HG02981 (cell line): ENCODE results near the gene MEX3A.
"Not testable (repeated sequence)": the region's sequence is repeated elsewhere in the genome, so short reads cannot be mapped to it uniquely, and the experiment has no call there.

Experiments used
- ATAC-seq: cut with Tn5 transposase; IDR thresholded peaks from one replicate; pipeline ENCODE4 v1.9.1; 2021; ENCODE audit warnings: mild to moderate bottlenecking, moderate library complexity; ENCODE audit not compliant: unreplicated experiment

MEX3A gene

GRCh38 chr1:156080241-156080862 lies 1.9 kb downstream of the MEX3A start:
- no peak for ATAC-seq

- no peak for ATAC-seq
Measured at GRCh38 chr1:156079762-156080161, 2.5 kb downstream of the MEX3A start.

GRCh38 chr1:156078728-156079127 lies 3.5 kb downstream of the MEX3A start:
- ATAC-seq: no peak

- ATAC-seq: no peak
Measured at GRCh38 chr1:156077430-156077760, 4.9 kb downstream of the MEX3A start.

- ATAC-seq: no peak
Measured at GRCh38 chr1:156076609-156077429, 5.4 kb downstream of the MEX3A start.

- no peak for ATAC-seq
Measured at GRCh38 chr1:156075775-156076204, 6.5 kb downstream of the MEX3A start.

GRCh38 chr1:156075162-156075561 lies 7.1 kb downstream of the MEX3A start:
- no peak for ATAC-seq

- no peak for ATAC-seq
Measured at GRCh38 chr1:156074661-156075060, 7.6 kb downstream of the MEX3A start.

- no peak for ATAC-seq
Measured at GRCh38 chr1:156073740-156074139, 8.5 kb downstream of the MEX3A start.

- ATAC-seq: no peak
Measured at GRCh38 chr1:156073110-156073687, 9.1 kb downstream of the MEX3A start.

GRCh38 chr1:156072251-156072650 lies 10.0 kb downstream of the MEX3A start:
- no peak for ATAC-seq

- ATAC-seq: not testable (repeated sequence)
Measured at GRCh38 chr1:156071332-156071816, 10.9 kb downstream of the MEX3A start.

- ATAC-seq: no peak
Measured at GRCh38 chr1:156070548-156070947, 11.7 kb downstream of the MEX3A start.

- ATAC-seq: no peak
Measured at GRCh38 chr1:156069490-156070455, 12.5 kb downstream of the MEX3A start.

- ATAC-seq: no peak
Measured at GRCh38 chr1:156067262-156067661, 15.0 kb downstream of the MEX3A start.

- no peak for ATAC-seq
Measured at GRCh38 chr1:156065871-156066270, 16.4 kb downstream of the MEX3A start.

- no peak for ATAC-seq
Measured at GRCh38 chr1:156065212-156065611, 17.1 kb downstream of the MEX3A start.

GRCh38 chr1:156064615-156065014 lies 17.6 kb downstream of the MEX3A start:
- ATAC-seq: no peak

GRCh38 chr1:156063997-156064285 lies 18.3 kb downstream of the MEX3A start:
- ATAC-seq: no peak

- ATAC-seq: no peak
Measured at GRCh38 chr1:156062189-156062588, 20.1 kb downstream of the MEX3A start.
